MM.1S (cell line): ENCODE results near the gene GALNT10.

Experiments
- EZH2 ChIP-seq: fragments of 300-600 bp; sonication (generic); optimal IDR thresholded peaks from 2 replicates; pipeline ENCODE3; 2017; ENCODE audit warnings: low read depth, mild to moderate bottlenecking, antibody characterized with exemption, low read length, mixed read lengths
- EZH2phosphoT487 ChIP-seq: fragments of 300-600 bp; sonication (generic); IDR thresholded peaks from 2 replicates; pipeline ENCODE4 v1.6.1; 2018; ENCODE audit warnings: antibody characterized with exemption, low read length
- TF ChIP-seq, protein P1 (sequence below): fragments of 300-600 bp; sonication (generic); IDR thresholded peaks from 2 replicates; pipeline ENCODE4 v1.5.1; 2016; ENCODE audit warnings: antibody characterized with exemption, low read length, mixed read lengths

DNA sequence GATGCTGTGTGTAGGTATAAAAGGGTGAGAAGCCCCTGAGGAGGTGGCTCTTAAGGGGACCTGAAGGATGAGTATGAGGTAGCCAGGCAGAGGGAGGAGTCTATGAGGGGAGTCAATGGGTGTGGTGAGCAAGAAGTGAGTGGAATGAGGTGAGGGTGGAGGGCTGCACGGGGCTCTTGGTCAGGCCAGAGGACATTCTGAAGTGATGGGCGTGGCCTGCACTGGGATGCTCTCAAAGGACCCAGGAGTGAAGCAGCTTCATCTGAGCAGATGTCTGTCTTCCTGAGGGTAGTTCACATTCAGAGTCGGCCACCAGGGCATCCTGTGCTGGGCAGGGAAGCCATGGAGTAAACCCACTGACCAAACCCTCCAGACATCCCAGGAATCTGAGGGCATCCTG lies 210.1 kb downstream of the GALNT10 start:
- TF ChIP-seq EZH2phosphoT487 (no peak), EZH2 (no peak)
- TF ChIP-seq, protein P1, sequence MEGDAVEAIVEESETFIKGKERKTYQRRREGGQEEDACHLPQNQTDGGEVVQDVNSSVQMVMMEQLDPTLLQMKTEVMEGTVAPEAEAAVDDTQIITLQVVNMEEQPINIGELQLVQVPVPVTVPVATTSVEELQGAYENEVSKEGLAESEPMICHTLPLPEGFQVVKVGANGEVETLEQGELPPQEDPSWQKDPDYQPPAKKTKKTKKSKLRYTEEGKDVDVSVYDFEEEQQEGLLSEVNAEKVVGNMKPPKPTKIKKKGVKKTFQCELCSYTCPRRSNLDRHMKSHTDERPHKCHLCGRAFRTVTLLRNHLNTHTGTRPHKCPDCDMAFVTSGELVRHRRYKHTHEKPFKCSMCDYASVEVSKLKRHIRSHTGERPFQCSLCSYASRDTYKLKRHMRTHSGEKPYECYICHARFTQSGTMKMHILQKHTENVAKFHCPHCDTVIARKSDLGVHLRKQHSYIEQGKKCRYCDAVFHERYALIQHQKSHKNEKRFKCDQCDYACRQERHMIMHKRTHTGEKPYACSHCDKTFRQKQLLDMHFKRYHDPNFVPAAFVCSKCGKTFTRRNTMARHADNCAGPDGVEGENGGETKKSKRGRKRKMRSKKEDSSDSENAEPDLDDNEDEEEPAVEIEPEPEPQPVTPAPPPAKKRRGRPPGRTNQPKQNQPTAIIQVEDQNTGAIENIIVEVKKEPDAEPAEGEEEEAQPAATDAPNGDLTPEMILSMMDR = no peak
